Activated naive CD4-positive, alpha-beta T cell treated with anti-CD3 and anti-CD28 coated beads for 36 hours (primary cell): ENCODE measurements around the gene SDR39U1. TPM values are rescaled to one million over a fixed set of nuclear protein-coding genes. Genes with fewer than 3 reads are reported as not detected.
A peak's percentile ranks its signal among the peaks of the same experiment; 100 is the strongest.
"Not testable (repeated sequence)": the region's sequence is repeated elsewhere in the genome, so short reads cannot be mapped to it uniquely, and the experiment has no call there.

Source experiments
- CTCF ChIA-PET: fragments of 350-600 bp; sonication (Branson Sonifier 250); formaldehyde crosslinking; loops from one replicate; lab custom pipeline; 2021; ENCODE audit warnings: antibody characterized with exemption; lab: Charles Lee
- DNase-seq: peaks from one replicate; pipeline ENCODE4 v3.0.0-alpha.2; 2020
- H3K27ac Mint-ChIP-seq: one replicate; pipeline ENCODE4 v1.8.0; 2021; ENCODE audit warnings: mild to moderate bottlenecking, mixed read lengths
- H3K27me3 Mint-ChIP-seq: one replicate; pipeline ENCODE4 v1.8.0; 2021; ENCODE audit warnings: low read depth, mixed read lengths
- H3K36me3 Mint-ChIP-seq: one replicate; pipeline ENCODE4 v1.8.0; 2021; ENCODE audit warnings: low read depth, mixed read lengths
- H3K4me1 Mint-ChIP-seq: one replicate; pipeline ENCODE4 v1.8.0; 2021; ENCODE audit warnings: low read depth, mixed read lengths
- H3K4me3 Mint-ChIP-seq: one replicate; pipeline ENCODE4 v1.8.0; 2021; ENCODE audit warnings: mild to moderate bottlenecking, moderate library complexity, mixed read lengths
- H3K9me3 Mint-ChIP-seq: one replicate; pipeline ENCODE4 v1.8.0; 2021; ENCODE audit warnings: mixed read lengths
- intact Hi-C: fragments of 100-400 bp; cut with micrococcal nuclease; formaldehyde crosslinking; loops from one replicate; pipeline ENCODE4 v1.15.1; 2023
- total RNA-seq, 2 experiments: library from RNA; stranded (reverse); gene quantifications; one replicate each; pipeline ENCODE4 v1.2.3, GENCODE V29; 2021

Gene SDR39U1
- total RNA-seq, 2 experiments from 2014 or later = 70.5 to 72.4 TPM

DNA sequence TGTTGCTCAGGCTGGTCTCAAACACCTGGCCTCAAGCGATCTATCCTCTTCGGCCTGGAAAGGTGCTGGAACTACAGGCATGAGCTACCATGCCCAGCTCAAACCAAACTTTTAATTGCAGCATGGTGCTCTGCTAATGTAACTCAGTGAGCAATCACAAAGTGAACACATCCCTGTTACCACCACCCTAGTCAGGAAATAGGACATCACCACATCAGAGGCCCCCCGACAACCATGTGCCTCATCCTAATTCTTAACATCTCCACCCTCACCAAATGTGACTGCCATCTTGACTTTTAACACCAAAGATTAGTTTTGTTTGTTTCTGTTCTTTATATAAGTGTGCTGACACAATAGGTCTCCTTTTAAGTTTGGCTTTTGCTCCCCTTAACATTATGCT lies 22.8 kb upstream of the SDR39U1 start:
- Mint-ChIP-seq H3K4me1 (peaks cover 39% of the 10 kb centered on the region), H3K9me3 (peaks cover under 1% of the 10 kb centered on the region), H3K4me3 (no peak overlapping the region), H3K27ac (peak overlapping the region; percentile 16), H3K27me3 (no peaks in the 10 kb centered on the region), H3K36me3 (no peaks in the 10 kb centered on the region)
- CTCF ChIA-PET = interaction anchor here (0.6 to 1.9 kb wide), 3 partner anchors 17 to 374 kb away, joined by 3 to 8 read pairs (median 7); no protein-coding TSS in a partner anchor
- peak; percentile 53 for DNase-seq
- intact Hi-C loops = no loop called here

DNA sequence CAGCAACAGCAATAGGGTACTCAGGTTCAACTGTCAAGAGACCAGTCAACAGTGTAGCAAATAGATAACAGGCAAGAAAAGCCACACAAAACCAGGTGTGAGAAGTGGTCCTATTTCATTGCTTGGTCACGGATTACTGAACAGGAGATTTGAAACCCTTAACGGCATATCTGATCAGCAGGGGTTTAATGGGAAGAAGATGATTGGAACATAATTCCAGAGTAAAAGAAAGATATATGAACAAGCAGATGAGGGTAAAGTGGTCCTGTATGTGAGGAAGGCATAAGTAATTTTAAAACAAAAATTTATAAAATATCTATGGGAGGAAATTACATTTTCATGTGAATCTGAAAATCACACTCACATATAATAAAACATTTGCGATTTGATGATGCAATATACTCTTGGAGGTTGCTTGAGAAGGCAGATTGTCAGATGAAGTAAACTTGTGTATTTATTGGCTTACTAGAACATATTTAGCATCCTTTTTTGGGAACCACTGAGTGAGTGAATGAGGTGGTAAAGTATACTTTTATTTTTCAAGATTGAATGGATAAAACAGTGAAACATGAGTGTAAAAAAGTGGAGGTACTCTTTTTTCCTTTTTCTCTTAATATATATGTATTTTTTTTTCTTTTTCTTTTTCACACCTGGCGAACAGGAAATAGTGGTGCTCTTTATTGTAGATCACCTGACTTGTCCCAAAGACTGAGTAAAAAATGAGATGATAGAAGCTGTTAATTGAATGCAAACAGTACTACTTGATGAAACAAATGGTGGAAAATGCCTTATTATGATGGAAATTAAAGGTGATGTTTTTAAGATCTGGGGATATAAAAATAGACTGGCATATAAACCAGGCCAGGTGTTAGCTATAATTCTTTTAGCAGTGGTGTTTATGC lies 21.6 kb upstream of the SDR39U1 start:
- H3K36me3 Mint-ChIP-seq = no peaks in the 10 kb centered on the region
- DNase-seq = no peak
- intact Hi-C loops = loop anchor here (1.0 kb wide), 2 partner anchors 22 to 209 kb away; partner anchors contain the start of gene SDR39U1
- H3K27me3 Mint-ChIP-seq = no peaks in the 10 kb centered on the region
- H3K27ac Mint-ChIP-seq = peak overlapping the region; percentile 71
- H3K4me3 Mint-ChIP-seq = no peak overlapping the region
- H3K4me1 Mint-ChIP-seq = peaks cover 39% of the 10 kb centered on the region
- CTCF ChIA-PET = interaction anchor here (0.7 to 1.9 kb wide), 2 partner anchors 105 to 131 kb away, joined by 3 to 7 read pairs; no protein-coding TSS in a partner anchor
- no peaks in the 10 kb centered on the region for H3K9me3 Mint-ChIP-seq

DNA sequence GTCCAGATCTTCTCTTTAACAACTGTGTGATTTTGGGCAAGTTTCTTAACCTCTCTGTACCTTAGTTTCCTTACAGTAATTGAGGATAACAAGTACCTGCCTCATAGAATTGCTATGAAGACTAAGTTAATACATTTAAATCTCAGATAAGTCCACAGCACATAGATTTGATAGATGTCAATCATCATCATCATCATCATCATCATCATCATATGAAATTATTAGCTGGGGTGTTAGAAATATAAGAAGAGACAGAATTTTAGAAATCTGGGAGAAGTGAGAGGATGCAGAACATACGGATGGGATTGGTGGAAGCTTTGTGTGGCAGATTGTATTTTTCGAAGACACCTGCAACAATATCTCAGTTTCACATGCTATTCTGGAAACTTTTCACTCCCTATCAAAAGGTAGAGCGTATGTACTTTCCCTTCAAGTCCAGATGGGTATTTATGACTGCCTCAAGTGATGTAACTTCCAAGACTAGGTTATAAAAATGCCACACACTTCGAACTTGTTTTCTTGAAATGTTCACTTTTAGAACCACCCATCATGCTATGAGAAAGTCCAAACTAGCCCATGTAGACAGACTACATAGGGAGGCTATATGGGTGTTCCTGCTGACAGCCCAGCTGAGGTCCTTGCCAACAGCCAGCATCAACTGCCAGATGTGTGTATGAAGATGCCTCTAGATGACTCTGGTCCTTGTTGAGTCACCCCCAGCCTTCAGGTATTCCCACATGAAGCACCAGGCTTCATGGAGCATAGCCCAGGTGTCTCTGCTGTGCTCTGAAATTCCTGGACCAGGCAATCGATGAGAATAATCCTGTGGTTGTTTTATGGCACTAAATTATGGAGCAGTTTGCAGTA lies 20.7 kb upstream of the SDR39U1 start:
- H3K4me1 Mint-ChIP-seq = peaks cover 35% of the 10 kb centered on the region

DNA sequence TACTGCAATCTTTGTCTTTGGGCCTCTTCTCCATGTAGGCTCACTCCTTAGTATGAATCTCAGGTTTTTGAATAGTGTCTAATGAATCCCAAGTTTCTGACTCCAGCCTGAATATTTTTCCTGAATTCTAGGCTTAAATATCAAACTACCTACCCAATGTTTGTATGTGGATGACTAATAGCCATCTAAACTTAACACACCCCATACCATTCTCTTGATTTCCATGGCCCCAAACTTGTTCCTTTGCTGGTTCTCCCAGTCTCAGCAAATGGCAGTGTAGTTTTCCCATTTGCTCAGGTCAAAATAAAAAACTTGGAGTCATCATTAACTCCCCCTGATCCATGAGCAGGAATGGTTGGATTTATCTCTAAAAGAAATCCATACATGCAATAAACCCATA lies 18.8 kb upstream of the SDR39U1 start:
- Mint-ChIP-seq H3K27ac (no peak overlapping the region), H3K9me3 (peaks cover 7% of the 10 kb centered on the region), H3K4me3 (no peak overlapping the region), H3K27me3 (no peaks in the 10 kb centered on the region), H3K4me1 (peaks cover 36% of the 10 kb centered on the region), H3K36me3 (no peaks in the 10 kb centered on the region)
- CTCF ChIA-PET = interaction anchor here (1.0 kb wide), 1 partner anchor 249 kb away, joined by 3 read pairs; no protein-coding TSS in a partner anchor
- DNase-seq = no peak
- intact Hi-C loops = no loop called here

More for the DNA sequence above, 20.7 kb upstream of the SDR39U1 start:
- intact Hi-C loops = loop anchor here (1.0 kb wide), 1 partner anchor 210 kb away; no protein-coding TSS in a partner anchor
- Mint-ChIP-seq H3K9me3 (no peaks in the 10 kb centered on the region), H3K36me3 (no peaks in the 10 kb centered on the region), H3K4me3 (no peak overlapping the region), H3K27ac (peak overlapping the region; percentile 67), H3K27me3 (no peaks in the 10 kb centered on the region)
- no peak for DNase-seq
- CTCF ChIA-PET = interaction anchor here (0.6 kb wide), 1 partner anchor 247 kb away, joined by 3 read pairs; the partner anchor contains the start of gene MDP1

DNA sequence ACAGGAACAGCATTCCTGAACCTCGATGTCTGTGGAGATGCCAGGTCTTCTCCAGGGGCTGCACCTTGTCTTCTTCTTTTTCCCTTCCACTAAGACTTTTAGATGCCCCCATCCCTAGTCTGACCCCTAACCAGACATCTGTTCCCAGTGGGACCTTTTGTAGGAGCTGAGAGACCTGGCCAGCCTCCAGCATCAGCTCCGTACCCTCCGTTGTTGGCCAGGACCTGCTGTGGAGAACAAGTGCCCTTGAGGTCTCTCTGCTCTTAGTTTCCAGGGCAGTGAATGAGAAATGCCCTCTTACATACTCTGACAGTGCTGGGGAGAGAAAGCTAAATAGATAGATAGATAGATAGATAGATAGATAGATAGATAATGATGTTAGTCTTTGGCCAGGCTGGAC lies 16.8 kb upstream of the SDR39U1 start:
- CTCF ChIA-PET = no interaction called here
- peaks cover 18% of the 10 kb centered on the region for H3K4me1 Mint-ChIP-seq
- H3K36me3 Mint-ChIP-seq = peaks cover 3% of the 10 kb centered on the region
- no peak for DNase-seq
- H3K9me3 Mint-ChIP-seq = peaks cover 8% of the 10 kb centered on the region
- no peak overlapping the region for H3K27ac Mint-ChIP-seq
- no peak overlapping the region for H3K4me3 Mint-ChIP-seq
- H3K27me3 Mint-ChIP-seq = no peaks in the 10 kb centered on the region
- intact Hi-C loops = no loop called here

DNA sequence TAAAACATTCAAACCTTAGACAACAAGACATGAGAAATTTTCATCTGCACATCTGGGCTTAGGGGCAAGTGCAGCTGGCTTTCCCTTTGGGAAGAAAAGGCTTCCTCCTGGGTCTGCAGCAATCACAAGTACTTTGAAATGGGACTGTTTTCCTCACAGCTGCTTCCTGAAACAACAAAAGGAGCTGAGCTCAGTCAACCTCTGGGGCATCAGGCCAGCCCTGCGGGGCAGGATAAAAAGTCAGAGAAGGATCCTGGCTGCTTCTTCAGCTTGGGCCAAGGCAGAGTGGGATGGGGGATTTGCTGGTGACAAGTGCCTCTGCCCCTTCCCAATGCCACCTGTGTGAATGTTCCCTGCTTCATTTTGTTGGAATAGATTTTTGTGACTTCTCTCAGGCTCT lies 16.2 kb upstream of the SDR39U1 start:
- Mint-ChIP-seq H3K9me3 (peaks cover 12% of the 10 kb centered on the region), H3K4me1 (peaks cover 12% of the 10 kb centered on the region), H3K27me3 (no peaks in the 10 kb centered on the region), H3K4me3 (no peak overlapping the region), H3K36me3 (peaks cover 6% of the 10 kb centered on the region), H3K27ac (no peak overlapping the region)
- intact Hi-C loops = no loop called here
- DNase-seq = no peak
- CTCF ChIA-PET = interaction anchor here (0.9 kb wide), 1 partner anchor 25 kb away, joined by 4 read pairs; no protein-coding TSS in a partner anchor

DNA sequence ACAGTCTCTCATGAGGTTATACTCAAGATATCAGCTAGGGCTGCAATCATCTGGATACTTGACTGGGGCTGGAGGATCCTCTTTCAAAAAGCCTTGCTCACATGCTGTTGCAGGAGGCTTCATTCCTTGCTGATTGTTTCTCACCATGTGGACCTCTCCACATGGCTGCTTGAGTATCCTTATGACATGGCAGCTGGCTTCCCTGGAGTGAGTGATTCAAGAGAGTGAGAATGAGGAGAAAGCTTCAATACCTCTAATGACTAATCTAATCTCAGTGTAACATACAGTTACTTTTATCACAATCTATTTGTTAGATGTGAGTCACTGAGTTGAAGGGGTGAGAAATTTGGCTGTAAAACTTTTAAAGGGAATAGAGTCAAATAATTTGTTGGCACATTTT lies 14.4 kb upstream of the SDR39U1 start:
- H3K4me1 Mint-ChIP-seq = peaks cover 4% of the 10 kb centered on the region
- no peaks in the 10 kb centered on the region for H3K27me3 Mint-ChIP-seq
- intact Hi-C loops = no loop called here
- H3K36me3 Mint-ChIP-seq = peaks cover 14% of the 10 kb centered on the region
- CTCF ChIA-PET = interaction anchor here (0.6 to 1.5 kb wide), 5 partner anchors 25 to 260 kb away, joined by 3 read pairs; no protein-coding TSS in a partner anchor
- H3K9me3 Mint-ChIP-seq = peaks cover 14% of the 10 kb centered on the region
- peak overlapping the region; percentile 51 for H3K27ac Mint-ChIP-seq
- peak; percentile 39 for DNase-seq
- H3K4me3 Mint-ChIP-seq = no peak overlapping the region

DNA sequence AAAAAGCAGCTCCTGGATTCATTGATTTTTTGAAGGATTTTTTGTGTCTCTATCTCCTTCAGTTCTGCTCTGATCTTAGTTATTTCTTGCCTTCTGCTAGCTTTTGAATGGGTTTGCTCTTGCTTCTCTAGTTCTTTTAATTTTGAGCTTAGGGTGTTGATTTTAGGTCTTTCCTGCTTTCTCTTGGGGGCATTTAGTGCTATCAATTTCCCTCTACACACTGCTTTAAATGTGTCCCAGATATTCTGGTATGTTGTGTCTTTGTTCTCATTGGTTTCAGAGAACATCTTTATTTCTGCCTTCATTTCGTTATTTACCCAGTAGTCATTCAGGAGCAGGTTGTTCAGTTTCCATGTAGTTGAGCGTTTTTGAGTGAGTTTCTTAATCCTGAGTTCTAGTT lies 8.3 kb upstream of the SDR39U1 start:
- H3K9me3 Mint-ChIP-seq, H3K4me1 Mint-ChIP-seq, CTCF ChIA-PET, H3K4me3 Mint-ChIP-seq, intact Hi-C loops, H3K27me3 Mint-ChIP-seq, H3K27ac Mint-ChIP-seq, DNase-seq: not testable (repeated sequence)
- peaks cover 20% of the 10 kb centered on the region for H3K36me3 Mint-ChIP-seq

DNA sequence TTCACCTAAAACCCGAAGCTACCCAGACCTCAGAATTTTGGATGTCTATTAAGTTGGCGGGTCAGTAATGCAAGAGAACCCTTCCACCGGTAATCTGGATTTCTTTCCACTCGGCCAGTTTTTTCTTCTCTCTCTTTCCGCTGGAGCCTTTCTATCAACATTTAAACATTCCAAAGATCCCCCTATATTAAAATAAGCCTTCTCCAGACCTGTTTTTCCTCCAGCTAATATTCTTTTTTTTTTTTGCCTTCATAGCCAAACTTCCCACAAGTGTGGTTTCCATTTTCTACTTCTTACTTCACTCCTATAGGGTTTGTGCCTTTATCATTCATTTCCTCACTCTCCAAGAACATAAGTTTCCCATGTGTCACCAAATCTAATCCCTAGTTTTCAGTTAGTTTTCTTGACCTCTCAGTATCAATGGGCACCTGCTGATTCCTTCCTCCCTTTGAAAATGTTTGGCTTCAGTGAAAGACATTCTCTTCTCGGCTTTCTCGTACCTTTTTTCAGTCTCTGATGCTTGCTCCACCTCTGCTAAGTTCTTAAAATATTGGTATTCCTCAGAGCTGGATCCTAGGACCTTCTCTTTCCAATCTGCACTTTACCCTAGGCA lies 583 bp upstream of the SDR39U1 start:
- Mint-ChIP-seq H3K36me3 (peaks cover 24% of the 10 kb centered on the region), H3K27ac (peak overlapping the region; percentile 98), H3K27me3 (no peaks in the 10 kb centered on the region), H3K4me3 (peak overlapping the region; percentile 89), H3K9me3 (no peaks in the 10 kb centered on the region), H3K4me1 (peaks cover 33% of the 10 kb centered on the region)
- intact Hi-C loops = loop anchor here (2.0 to 5.0 kb wide), 4 partner anchors 38 to 391 kb away; partner anchors contain the start of genes CARMIL3, IPO4 and PCK2
- DNase-seq = no peak
- CTCF ChIA-PET = interaction anchor here (0.6 to 5.4 kb wide), 5 partner anchors 10 to 197 kb away, joined by 3 to 63 read pairs (median 5); partner anchors contain the start of genes CBLN3 and KHNYN

DNA sequence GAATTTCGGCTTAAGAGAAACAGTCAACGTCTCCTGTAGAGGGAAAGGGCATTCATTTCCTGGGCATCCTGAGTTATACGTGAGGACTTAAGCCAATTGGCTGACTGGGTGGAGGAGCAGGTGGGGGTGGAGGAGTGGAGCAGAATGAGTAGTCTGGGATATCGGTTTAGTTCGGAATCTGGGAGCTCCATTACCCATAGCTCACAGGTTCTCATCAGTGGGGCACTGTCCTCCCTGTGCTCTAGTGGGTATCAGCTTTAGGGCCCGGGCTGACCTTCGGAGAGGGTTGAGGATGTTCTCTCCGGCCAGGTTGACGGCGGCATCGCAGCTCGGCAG lies 704 bp downstream of the SDR39U1 start:
- DNase-seq = peak; percentile 36
- H3K9me3 Mint-ChIP-seq = no peaks in the 10 kb centered on the region
- peak overlapping the region; percentile 89 for H3K4me3 Mint-ChIP-seq
- peaks cover 28% of the 10 kb centered on the region for H3K36me3 Mint-ChIP-seq
- H3K27ac Mint-ChIP-seq = peak overlapping the region; percentile 98
- CTCF ChIA-PET = interaction anchor here (0.6 to 5.4 kb wide), 11 partner anchors 9 to 218 kb away, joined by 3 to 63 read pairs (median 5); partner anchors contain the start of genes CBLN3, DHRS1, KHNYN and NOP9
- H3K4me1 Mint-ChIP-seq = peaks cover 45% of the 10 kb centered on the region
- intact Hi-C loops = loop anchor here (1.0 to 5.0 kb wide), 17 partner anchors 11 to 973 kb away; partner anchors contain the start of genes CARMIL3, CHMP4A, DCAF11 and EMC9
- no peaks in the 10 kb centered on the region for H3K27me3 Mint-ChIP-seq

DNA sequence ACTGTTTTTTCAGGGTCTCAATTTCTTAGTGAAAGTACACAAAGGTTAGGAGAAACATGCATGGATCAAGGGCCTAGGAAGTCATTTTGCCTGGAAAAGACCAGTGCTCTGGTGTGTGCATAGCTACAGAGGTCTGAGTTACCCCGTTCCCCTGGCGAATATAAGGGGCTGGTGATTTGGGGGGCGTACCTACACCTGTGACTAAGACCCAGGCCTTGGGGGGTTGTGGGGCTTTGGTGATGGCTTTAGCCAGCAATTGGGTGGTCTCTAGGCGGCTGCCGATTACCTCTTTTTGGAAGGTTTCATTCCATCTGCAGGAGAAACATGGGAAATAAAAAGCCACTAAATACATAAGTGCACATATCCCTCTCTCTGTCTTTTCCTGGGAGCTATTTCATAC lies 1.1 kb downstream of the SDR39U1 start:
- H3K27ac Mint-ChIP-seq = peak overlapping the region; percentile 98
- DNase-seq = no peak
- intact Hi-C loops = loop anchor here (5.0 kb wide), 2 partner anchors 349 to 389 kb away; partner anchors contain the start of genes CARMIL3 and PCK2
- peak overlapping the region; percentile 89 for H3K4me3 Mint-ChIP-seq
- peaks cover 32% of the 10 kb centered on the region for H3K36me3 Mint-ChIP-seq
- no peaks in the 10 kb centered on the region for H3K27me3 Mint-ChIP-seq
- CTCF ChIA-PET = interaction anchor here (0.6 to 5.4 kb wide), 8 partner anchors 11 to 147 kb away, joined by 3 to 63 read pairs (median 6); partner anchors contain the start of genes CBLN3, DHRS1, KHNYN and NOP9
- H3K4me1 Mint-ChIP-seq = peaks cover 49% of the 10 kb centered on the region
- no peaks in the 10 kb centered on the region for H3K9me3 Mint-ChIP-seq
